ENCODE results near the gene RETN. TPM values are rescaled to one million over a fixed set of nuclear protein-coding genes. Genes with fewer than 3 reads are reported as not detected.

Gene RETN
- total RNA-seq, 4 donors from 2014 or later: not detected

DNA sequence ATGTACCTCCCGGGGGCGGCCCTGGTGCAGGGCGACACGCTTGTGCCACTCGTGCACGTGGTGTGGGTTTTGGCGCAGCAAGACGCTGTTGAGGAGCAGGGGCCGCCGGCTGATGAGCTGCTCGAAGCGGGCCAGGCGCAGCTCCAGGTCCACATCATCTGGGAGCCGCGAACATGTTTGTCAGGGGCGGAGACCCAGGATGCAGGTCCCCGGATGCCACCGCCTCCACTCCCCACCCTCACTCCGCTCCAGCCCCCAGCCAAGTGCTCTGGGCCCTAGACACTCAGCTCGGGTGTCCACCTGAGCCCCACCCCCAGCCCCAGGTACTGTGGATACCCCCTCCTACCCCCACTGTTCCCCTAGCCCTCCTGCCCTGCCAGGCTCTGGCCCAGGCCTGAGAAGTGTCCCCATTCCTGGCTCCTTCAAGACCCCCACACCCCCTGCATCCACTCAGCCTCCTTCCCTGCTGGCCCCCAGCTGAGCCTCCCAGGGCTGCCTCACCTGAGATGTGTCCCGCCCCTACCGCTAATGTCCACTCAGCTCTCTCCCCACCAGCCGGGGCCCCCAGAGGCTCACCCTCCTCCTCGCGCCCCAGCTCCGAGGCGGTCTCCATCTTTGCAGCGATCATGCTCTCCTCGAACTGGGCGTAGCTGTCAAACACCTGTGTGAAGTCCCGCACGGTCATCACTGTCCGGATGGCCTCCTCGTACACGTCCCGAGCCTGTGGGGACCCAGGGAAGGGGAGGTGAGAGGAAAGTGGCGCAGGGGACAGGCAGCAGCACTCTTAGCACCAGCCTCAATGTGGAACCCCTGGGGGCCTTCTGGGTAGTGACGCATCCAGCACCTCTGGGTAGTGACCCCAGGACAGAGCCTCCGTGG is 44.9 kb upstream of the RETN start:
- Histone ChIP-seq H3K36me3 (peaks cover 12 to 85% (median 40%) of the 10 kb centered on the region in 3 donors), H3K27me3 (no peaks in the 10 kb centered on the region), H3K9me3 (no peaks in the 10 kb centered on the region), H3K4me3 (no peak overlapping the region), H3K27ac (no peak overlapping the region), H3K4me1 (peaks cover 0 to 25% (median 12%) of the 10 kb centered on the region in 4 donors)
- no peak for TF ChIP-seq POLR2A (IDR thresholded peaks at IDR 0.05)
- no peak for TF ChIP-seq EP300 (IDR thresholded peaks at IDR 0.05)
- TF ChIP-seq CTCF (IDR thresholded peaks at IDR 0.05): no peak
- WGBS, 2 donors: 89 to 93% methylated on average over 33 to 39 of the region's 39 CpGs
- no peak for DNase-seq (ENCODE audit: low spot score in 2 of 2)

GRCh38 chr19:7624810-7625209 is 44.0 kb upstream of the RETN start:
- H3K36me3 ChIP-seq: peaks cover 10 to 76% (median 34%) of the 10 kb centered on the region in 3 donors
- peaks cover 0 to 21% (median 12%) of the 10 kb centered on the region in 4 donors for H3K4me1 ChIP-seq
- no peaks in the 10 kb centered on the region for H3K9me3 ChIP-seq
- TF ChIP-seq CTCF (IDR thresholded peaks at IDR 0.05): no peak
- WGBS, 2 donors: 84 to 89% methylated on average over 17 of the region's 17 CpGs
- H3K27me3 ChIP-seq: no peaks in the 10 kb centered on the region
- H3K27ac ChIP-seq: no peak overlapping the region
- no peak for DNase-seq (ENCODE audit: low spot score in 2 of 2)
- H3K4me3 ChIP-seq: no peak overlapping the region

GRCh38 chr19:7625763-7626372 is 43.0 kb upstream of the RETN start:
- no peak overlapping the region for H3K4me3 ChIP-seq
- DNase-seq (ENCODE audit: low spot score in 2 of 2): no peak
- no peaks in the 10 kb centered on the region for H3K27me3 ChIP-seq
- peaks cover 4 to 30% (median 21%) of the 10 kb centered on the region in 4 donors for H3K4me1 ChIP-seq
- no peaks in the 10 kb centered on the region for H3K9me3 ChIP-seq
- H3K27ac ChIP-seq: no peak overlapping the region
- TF ChIP-seq EP300 (IDR thresholded peaks at IDR 0.05) (no peak), CTCF (IDR thresholded peaks at IDR 0.05) (no peak), POLR2A (IDR thresholded peaks at IDR 0.05) (no peak)
- peaks cover 5 to 65% (median 24%) of the 10 kb centered on the region in 3 donors for H3K36me3 ChIP-seq
- WGBS, 2 donors: 94 to 97% methylated on average over 29 to 33 of the region's 34 CpGs

DNA sequence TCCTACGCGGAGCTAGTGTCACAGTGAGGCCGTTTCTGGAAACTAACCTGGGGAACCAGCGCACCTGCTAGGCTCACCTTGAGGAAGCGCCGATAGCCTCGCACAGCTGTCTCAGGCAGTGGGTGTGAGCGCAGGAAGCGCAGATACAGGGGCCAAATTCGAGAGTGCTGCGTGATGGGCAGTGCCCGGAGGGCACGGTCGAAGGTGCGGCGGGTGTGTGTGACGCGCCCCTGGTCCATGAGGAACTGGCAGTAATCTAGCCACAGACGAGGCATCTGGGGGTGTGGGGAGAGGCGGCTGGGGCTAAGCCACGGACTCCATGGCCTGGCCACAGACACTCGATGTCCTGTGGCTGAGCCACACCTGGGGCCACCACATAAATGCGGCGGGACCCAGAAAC is 41.7 kb upstream of the RETN start:
- peaks cover 2 to 60% (median 16%) of the 10 kb centered on the region in 3 donors for H3K36me3 ChIP-seq

More for the DNA sequence above, 41.7 kb upstream of the RETN start:
- Histone ChIP-seq H3K9me3 (no peaks in the 10 kb centered on the region), H3K4me1 (peaks cover 4 to 39% (median 25%) of the 10 kb centered on the region in 4 donors), H3K4me3 (no peak overlapping the region), H3K27me3 (no peaks in the 10 kb centered on the region), H3K27ac (no peak overlapping the region)
- TF ChIP-seq CTCF (IDR thresholded peaks at IDR 0.05): no peak
- TF ChIP-seq POLR2A (IDR thresholded peaks at IDR 0.05): no peak
- no peak for TF ChIP-seq EP300 (IDR thresholded peaks at IDR 0.05)
- WGBS, 2 donors: 88 to 94% methylated on average over 24 of the region's 24 CpGs
- DNase-seq (ENCODE audit: low spot score in 2 of 2): no peak

Data from tibial nerve (tissue), 4 donors.